NCI-H2107 (cell line): ENCODE results near the gene STARD4.
A peak's percentile ranks its signal among the peaks of the same experiment; 100 is the strongest.

Experiments
- DNase-seq: peaks from one replicate; lab custom pipeline; 2025; lab: John Stamatoyannopoulos, UW

The STARD4 gene, protein sequence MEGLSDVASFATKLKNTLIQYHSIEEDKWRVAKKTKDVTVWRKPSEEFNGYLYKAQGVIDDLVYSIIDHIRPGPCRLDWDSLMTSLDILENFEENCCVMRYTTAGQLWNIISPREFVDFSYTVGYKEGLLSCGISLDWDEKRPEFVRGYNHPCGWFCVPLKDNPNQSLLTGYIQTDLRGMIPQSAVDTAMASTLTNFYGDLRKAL

DNA sequence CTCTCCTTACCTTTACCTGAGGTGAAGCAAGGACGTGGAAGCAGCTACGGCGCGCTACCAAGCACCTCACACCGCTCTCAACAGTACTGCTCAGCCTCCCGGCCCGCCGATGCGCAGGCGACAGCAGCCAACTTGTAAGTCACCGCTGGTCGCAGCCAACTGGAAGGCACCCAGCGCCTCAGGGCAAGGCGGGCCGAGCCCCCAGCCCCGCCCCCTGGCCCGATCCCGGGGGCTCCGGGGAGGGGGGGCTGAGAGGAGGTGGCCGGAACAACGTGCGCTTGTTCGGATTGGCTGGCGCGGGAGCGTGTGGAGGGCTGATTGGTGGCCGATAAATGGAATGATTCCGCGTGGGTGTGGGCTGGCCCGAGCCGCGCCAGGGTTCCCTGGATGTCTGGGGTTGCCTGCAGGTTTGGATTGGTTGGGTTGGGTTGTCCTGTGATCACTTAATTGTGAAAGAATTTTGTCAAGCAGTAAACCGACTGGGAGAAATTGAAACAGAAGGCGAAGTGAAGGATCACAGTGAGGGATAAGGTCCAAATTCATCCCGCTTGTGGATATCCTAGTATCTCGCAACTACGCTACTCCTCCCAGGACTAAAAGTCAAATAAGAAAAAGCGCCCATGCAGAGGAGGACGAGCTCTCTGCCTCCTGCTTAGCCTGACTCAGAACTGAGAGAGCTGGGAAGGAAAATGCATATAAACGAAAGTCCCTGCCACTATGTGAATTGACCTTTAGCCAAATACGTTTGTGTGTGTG lies at the start of gene STARD4:
Gene STARD4, minus strand, starts transcription at position 161 of the 756 bp plus-strand sequence. CDS start 5,102 bp downstream, outside the sequence.
- DNase-seq: peak; percentile 76

GRCh38 chr5:111559680-111560079 lies 47.3 kb upstream of the STARD4 start:
- no peak for DNase-seq

GRCh38 chr5:111557686-111558085 lies 45.4 kb upstream of the STARD4 start:
- DNase-seq: no peak

- no peak for DNase-seq
Measured at GRCh38 chr5:111557111-111557510, 44.8 kb upstream of the STARD4 start.

DNA sequence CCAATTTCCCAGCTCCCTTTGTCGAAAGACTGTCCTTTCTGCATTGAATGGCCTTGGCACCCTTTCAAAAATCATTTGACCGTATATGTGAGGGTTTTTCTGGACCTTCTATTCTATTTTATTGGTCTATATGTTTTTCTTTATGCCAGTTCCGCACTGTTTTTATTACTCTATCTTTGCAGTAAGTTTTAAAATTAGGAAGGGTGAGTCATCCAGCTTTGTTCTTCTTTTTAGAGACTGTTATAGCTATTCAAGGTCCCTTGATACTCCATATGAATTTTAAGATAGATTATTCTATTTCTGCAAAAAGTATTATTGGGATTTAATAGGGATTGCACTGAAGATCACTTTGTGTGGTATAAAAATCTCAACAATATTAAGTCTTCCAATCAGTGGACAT lies 44.2 kb upstream of the STARD4 start:
- DNase-seq: no peak

GRCh38 chr5:111555760-111556159 lies 43.4 kb upstream of the STARD4 start:
- DNase-seq: no peak

- no peak for DNase-seq
Measured at GRCh38 chr5:111553868-111554267, 41.5 kb upstream of the STARD4 start.

DNA sequence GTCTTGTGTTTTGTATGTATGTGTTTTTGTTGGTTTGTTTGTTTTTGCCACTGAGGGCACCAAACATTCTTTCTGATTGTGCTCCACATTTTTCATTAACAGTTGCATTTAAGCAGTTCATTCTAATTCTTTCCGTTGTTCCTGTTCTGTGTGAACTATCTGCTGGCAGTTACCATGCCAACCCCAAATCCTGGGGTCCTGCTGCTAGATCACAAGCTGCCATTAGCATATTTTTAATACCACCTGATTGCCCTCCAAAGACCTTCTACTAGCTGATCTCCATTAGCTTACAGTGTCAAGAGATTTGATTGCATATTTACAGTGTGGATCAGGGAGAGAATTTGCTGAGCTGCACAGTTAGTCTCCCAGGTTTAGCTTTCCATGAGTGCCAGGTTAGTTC lies 40.6 kb upstream of the STARD4 start:
- DNase-seq: no peak

DNA sequence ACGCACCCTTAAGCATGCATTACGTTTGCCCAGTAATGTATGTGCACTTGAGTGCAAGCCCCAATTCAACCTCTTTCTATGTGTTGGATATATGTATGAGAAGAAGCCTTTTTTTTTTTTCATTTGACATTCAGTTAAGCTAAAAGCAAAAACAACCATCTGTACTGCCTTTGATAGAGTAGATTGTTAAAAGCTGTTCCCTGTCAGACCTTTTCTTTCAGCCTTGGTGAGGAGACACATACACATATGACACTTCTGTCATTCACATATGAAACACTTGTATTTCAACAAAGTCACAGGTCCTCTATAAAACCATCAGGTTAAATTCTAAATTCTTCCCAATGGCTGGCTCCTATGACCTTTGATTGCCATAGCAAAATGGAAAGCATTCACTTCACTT lies 40.2 kb upstream of the STARD4 start:
- no peak for DNase-seq

GRCh38 chr5:111551569-111552275 lies 39.4 kb upstream of the STARD4 start:
- no peak for DNase-seq

DNA sequence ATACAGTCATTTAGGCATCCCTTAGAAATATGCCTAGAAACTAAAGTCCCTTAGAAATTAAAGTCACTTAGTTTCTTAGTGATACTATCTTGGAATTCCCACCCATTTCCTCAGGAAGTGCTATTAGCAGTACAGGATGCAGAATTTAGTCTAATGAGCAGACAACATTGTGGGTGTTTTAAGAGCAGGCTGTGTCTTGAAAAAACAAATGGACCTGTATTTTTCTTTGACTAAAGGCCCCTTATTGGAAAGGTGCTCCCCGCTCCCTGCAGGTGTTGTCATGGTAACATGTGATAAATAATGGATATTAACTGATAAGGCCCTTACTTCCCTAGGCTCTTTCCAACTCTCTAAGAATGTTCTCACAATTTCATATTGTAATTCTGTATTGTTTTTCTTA lies 38.8 kb upstream of the STARD4 start:
- no peak for DNase-seq

DNA sequence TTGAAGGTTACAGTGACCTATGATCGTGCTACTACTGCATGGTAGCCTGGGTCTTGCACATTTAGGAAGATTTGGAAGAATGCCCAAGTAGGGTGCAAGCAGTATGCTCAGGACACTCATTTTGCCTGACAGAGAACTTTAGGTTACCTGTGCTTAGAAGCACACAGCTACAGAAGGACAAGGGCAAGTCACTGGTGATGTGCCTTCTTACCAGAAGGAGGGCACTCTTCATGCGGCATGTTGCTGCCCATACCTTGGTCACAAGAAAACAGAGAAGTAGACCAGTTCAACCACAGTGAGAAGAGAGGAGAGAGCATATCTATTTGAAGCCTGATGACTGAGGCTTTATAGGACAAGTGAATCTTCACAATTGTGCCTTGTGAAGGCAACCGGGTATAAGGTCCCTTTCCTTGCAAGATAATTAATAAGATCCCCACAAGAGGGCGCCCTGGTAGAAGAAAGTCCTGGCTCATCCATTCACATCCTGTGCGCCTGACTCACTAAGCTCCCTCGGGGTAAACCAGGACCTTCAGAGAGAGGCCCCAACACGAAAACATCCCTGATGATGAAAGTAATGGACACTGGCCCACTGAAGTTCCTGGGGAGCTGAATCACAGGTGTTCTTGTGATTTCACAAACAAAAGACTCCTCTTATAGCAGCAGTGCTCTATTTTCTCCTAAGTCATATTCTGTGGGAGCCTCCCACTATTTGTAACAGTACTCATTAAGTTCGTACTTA lies 38.1 kb upstream of the STARD4 start:
- peak; percentile 70 for DNase-seq

- DNase-seq: no peak
Measured at GRCh38 chr5:111548992-111549649, 36.8 kb upstream of the STARD4 start.

- no peak for DNase-seq
Measured at GRCh38 chr5:111548348-111548950, 36.1 kb upstream of the STARD4 start.

DNA sequence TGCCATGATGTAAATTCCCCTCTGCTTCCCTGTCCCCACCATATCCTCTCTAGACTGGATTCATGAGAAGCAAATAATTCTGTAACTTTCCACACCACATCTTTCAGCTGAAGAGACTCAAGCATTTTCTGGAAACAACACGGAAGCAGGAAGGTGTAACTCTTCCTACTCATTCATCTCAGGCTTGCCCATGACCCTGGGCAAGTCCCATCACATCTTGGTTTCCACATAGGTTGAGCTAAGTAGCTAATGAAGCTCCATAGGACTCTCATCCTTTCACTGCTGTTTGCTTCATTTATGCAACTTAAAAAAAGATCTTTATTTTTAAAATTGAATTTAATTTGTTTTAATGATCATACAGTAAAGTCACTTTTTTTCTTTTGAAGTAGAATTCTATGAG lies 32.7 kb upstream of the STARD4 start:
- DNase-seq: no peak

DNA sequence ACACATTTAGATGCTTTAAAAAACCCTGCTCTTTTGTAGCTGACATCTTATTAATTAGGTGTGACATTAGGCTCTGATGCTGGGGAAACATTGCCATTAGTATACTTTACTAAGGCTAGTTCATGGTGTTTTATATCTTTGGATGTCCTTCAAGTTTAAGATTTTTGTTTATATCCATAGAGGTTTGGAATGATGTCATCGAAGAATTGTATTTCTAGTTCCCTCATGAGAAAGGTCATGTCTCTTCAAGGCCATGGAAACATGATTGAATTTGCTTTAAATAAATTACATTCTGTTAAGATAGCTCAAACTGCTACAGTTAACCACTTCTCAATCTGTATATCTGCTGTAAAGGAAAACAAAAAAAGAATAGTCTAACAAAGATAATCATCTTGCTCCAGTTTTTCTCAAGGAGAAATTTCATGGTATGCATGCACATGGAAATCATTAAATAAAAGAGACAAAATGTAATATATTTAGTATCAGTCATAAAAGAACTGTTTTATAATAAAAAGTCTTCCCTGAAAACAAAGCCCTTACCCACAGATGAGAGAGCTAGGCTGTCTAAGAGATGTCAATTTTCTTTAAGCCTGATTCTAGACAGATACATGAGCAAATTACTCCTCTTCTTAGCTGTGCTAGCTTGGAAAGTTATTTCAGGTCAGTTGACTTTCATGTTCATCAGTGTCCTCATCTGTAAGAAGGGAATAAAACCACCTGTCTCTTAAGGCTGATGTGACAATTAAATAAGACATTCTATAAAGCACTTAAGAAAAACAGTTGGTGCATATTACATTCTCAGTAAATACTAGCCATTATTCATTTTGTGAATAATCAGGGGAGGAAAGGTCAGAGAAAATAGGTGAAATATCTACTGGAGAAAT lies 25.0 kb upstream of the STARD4 start:
- DNase-seq: no peak

- DNase-seq: no peak
Measured at GRCh38 chr5:111535879-111536549, 23.7 kb upstream of the STARD4 start.

GRCh38 chr5:111532886-111533582 lies 20.7 kb upstream of the STARD4 start:
- DNase-seq: no peak

DNA sequence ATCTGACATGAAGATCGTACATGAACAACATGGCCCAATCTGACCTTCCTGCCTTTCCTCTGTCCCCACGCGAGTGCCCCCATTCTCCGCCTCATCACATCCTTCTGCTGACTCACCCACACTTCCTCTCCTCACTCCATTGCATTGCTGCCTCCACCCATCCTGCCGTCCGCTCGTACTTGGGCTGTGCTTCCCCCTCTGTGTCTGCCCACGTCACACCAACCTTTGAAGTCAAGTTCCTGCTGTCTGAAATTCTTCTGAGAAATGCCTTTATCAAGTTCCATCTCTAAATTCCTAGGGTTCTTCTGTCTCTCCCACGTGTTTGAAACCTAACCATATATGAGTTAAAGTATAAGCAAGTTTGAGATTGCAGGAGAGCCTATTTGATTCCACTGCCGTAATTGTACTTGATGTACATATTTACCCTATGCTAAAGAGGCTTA lies 18.0 kb upstream of the STARD4 start:
- no peak for DNase-seq
